ENCODE data around the gene TTC24.
A peak's percentile ranks its signal among the peaks of the same experiment; 100 is the strongest.
"Not testable (repeated sequence)": the region's sequence is repeated elsewhere in the genome, so short reads cannot be mapped to it uniquely, and the experiment has no call there.

The TTC24 gene

GRCh38 chr1:156555715-156556114, 23.8 kb upstream of the TTC24 start:
- no peak for ATAC-seq

GRCh38 chr1:156556354-156556753, 23.2 kb upstream of the TTC24 start:
- no peak for ATAC-seq

GRCh38 chr1:156559086-156559796, 20.3 kb upstream of the TTC24 start:
- no peak for ATAC-seq

- ATAC-seq = no peak
These were observed 19.6 kb upstream of the TTC24 start for GRCh38 chr1:156559797-156560385.

GRCh38 chr1:156560585-156561163, 18.8 kb upstream of the TTC24 start:
- no peak for ATAC-seq

- no peak for ATAC-seq
These were observed 14.0 kb upstream of the TTC24 start for GRCh38 chr1:156565519-156565918.

DNA sequence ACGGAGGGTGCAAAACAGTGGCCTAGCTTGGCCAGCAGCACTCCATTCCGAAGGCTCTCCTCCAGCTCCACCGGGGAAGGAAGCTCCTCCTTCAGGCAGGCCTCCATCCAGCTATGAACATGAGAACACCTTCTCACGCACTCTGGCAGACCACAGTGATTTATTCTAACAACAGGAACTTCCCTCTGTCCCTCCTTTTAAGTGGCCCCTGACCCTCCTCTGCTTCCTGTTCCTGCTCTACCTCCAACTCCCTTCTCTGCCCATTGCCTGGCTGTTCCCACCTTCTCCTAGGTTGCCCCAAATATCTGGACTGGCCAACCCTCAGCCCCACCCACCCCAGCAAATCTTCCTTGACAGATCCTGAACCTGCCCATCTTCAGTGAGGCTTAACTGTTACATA, 13.1 kb upstream of the TTC24 start:
- ATAC-seq = no peak

DNA sequence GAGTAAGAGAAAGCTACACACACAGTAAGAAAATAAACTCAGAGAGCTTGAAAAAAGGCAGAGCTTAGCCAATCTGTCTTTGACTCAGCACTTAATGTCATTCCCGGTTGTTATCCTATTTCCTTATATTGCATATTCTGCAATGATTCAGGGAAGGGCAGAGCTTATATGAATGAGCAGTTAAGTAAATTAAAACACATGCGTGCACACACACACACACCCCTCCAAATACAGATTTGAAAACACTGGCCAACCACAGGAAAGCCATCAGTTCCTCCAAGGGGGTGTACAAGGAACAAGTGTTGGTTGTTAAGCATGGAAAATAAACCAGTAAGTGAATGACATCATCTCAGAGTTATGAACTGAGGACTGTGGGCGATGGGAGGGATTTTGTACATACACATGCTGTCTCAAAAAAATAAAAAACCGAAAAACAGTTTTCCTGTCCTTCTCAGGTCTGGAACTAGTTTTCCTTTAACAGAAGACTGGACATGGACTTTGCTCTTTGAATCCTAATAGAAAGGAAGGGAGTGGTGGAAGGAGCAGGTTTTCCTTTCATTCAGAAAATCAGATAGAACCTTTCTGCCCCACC, 8.2 kb upstream of the TTC24 start:
- ATAC-seq = no peak

- ATAC-seq = peak; percentile 92 to 96
These were observed 7.4 kb upstream of the TTC24 start, which contains the start of gene IQGAP3 for GRCh38 chr1:156571919-156572662. Gene IQGAP3, minus strand, starts transcription at chr1:156572565. Its CDS starts 36 bp downstream, at chr1:156572529.

DNA sequence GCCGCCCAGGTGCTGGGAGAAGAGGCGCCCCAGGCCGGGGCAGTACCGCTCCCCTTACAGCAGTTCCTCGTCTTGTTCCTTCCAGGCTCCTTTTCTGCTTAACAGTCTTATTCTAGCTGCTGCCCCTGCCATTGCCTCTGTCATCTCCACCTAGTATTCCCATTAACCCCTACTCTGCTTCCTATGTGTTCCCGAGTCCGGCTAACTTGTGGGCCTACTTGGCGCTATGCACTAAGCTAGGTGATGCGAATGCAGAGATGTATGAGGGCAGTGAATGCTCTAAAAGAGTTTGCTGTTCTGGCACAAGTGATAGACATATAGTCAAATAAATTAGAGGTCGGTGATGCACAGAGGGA, 6.9 kb upstream of the TTC24 start:
- ATAC-seq = no peak

GRCh38 chr1:156574039-156574633, 5.4 kb upstream of the TTC24 start:
- ATAC-seq = no peak

DNA sequence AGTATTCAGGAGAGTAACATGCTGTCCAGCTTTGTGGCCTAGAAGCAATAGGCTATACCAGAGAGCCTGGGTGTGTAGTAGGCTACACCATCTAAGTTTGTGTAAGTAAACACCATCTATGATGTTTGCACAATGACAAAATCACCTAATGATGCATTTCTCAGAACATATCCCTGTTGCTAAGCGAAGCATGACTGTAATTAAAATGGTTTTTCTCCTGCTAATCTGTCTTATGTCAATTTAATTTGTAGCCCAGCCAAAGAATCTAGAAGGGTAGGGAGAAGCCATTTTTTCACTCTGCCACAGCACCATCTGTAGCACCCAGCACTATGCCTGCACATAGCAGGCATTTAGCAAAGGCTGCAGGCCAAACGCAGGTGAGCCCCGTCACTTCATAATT, 2.0 kb upstream of the TTC24 start:
- no peak for ATAC-seq

- ATAC-seq = no peak
These were observed 1.5 kb upstream of the TTC24 start for GRCh38 chr1:156578055-156578454.

DNA sequence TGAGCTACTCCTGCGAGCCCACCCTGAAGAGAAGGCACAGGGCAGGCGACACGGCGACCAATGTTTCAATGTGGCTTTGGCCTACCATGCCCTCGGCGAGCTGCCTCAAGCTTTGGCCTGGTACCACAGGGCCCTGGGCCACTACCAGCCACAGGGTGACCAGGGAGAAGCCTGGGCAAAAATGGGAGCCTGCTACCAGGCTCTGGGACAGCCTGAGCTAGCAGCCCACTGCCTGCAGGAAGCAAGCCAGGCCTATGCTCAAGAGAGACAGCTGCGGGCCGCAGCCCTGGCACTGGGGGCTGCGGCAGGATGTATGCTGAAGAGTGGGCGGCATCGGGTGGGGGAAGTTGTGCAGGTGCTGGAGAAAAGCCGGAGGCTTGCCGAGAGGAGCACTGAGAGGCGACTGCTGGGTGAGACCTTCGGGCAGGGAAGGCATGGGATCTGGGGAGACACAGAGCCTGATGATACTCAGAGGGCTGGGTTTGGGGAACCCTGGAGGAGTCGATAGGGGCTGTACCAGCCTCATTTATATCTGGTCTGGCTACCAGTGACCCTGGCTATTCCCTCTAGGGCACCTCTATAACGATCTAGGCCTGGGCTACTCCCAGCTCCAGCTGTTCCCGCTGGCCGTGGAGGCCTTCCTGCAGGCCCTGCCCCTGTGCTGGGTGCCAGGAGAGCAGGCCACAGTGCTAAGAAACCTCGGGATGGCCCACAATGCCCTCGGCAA, 2.3 kb downstream of the TTC24 start:
- ATAC-seq = peak; percentile 45 to 64

- ATAC-seq = peak; percentile 13 to 25
These were observed 3.0 kb downstream of the TTC24 start for GRCh38 chr1:156582388-156583017.

GRCh38 chr1:156583821-156584622, 4.5 kb downstream of the TTC24 start:
- ATAC-seq = peak in 1 of 2 donors; percentile 56

DNA sequence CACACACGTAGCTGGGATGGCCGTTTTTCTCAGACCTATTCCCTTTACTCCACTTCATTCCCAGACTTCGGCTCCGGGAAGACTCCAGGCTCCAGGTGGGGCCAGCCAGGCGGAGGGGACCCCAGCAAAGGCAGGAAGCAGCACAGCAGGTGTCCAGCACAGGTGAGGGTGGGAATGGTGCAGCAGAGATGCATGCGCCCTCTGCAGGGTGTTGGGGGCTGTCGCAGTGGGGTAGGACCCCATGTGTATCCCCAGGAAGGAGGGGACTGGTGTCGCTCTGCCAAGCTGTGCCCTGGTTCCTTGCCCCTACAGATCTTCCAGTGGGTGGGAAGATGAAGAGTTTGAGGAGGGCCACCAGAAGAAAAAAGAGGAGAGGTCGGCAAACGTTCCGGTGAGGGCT, 5.3 kb downstream of the TTC24 start:
- ATAC-seq = no peak

GRCh38 chr1:156586323-156586722, 6.8 kb downstream of the TTC24 start:
- no peak for ATAC-seq

DNA sequence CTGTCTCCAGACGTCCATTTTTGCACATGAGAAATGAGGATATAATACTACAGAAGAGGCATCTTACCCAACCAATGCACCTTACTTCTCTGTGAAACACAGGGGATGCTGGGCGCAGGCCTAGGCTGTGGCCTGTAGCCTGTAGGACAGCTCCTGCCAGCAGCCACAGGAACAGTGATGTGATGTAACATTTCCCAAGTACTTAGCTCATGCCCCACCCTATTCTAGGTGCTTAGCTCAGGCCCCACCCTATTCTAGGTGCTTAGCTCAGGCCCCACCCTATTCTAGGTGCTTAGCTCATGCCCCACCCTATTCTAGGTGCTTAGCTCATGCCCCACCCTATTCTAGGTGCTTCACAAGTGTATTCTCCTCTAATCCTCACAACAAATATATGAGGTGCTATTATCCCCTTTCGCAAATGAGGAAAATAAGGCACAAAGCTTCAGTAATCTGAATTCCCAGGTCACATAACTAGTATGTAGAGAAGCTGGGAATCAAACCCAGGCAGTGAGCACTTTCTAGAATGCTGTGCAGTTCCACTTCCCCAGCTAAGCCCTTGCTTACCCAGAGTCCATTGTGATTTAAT, 7.5 kb downstream of the TTC24 start:
- no peak for ATAC-seq

- not testable (repeated sequence) for ATAC-seq
These were observed 8.4 kb downstream of the TTC24 start for GRCh38 chr1:156587927-156588326.

Data from activated CD4-positive, CD25-positive, alpha-beta regulatory T cell treated with anti-CD3 and anti-CD28 coated beads, Interleukin-2, amount 50 U/mL, for 24 hours (primary cell).